HG03342 (cell line): ENCODE measurements around the gene SMOC2.

Source experiments
- ATAC-seq: cut with Tn5 transposase; IDR thresholded peaks from one replicate; pipeline ENCODE4 v1.9.1; 2021; ENCODE audit warnings: mild to moderate bottlenecking, moderate library complexity; ENCODE audit not compliant: unreplicated experiment

The SMOC2 gene, protein sequence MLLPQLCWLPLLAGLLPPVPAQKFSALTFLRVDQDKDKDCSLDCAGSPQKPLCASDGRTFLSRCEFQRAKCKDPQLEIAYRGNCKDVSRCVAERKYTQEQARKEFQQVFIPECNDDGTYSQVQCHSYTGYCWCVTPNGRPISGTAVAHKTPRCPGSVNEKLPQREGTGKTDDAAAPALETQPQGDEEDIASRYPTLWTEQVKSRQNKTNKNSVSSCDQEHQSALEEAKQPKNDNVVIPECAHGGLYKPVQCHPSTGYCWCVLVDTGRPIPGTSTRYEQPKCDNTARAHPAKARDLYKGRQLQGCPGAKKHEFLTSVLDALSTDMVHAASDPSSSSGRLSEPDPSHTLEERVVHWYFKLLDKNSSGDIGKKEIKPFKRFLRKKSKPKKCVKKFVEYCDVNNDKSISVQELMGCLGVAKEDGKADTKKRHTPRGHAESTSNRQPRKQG

GRCh38 chr6:168440520-168441433 is at the start of gene SMOC2:
Gene SMOC2 (plus strand): TSS chr6:168441184. CDS start chr6:168441371, 187 bp downstream.
- no peak for ATAC-seq

- ATAC-seq = no peak
These were observed 47.7 kb upstream of the SMOC2 start for GRCh38 chr6:168393126-168393870.

GRCh38 chr6:168394606-168395005 is 46.4 kb upstream of the SMOC2 start:
- no peak for ATAC-seq

DNA sequence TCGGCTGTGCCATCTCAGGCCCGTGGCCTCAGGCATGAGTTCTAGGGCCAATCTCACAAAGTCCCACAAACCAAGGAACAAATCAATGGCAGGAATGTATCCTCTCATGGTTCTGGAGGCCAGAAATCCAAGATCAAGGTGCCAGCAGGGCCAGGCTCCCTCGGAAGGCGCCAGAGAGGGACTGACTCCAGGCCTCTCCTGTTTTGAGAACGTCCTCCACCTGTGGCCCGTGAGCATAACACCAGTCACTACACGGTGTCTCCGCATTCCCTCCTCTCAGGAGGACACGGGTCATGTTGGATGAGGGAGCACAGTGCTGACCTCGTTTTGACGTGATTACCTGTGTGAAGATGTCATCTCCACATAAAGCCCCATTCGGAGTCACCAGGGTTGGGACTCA is 45.0 kb upstream of the SMOC2 start:
- no peak for ATAC-seq

DNA sequence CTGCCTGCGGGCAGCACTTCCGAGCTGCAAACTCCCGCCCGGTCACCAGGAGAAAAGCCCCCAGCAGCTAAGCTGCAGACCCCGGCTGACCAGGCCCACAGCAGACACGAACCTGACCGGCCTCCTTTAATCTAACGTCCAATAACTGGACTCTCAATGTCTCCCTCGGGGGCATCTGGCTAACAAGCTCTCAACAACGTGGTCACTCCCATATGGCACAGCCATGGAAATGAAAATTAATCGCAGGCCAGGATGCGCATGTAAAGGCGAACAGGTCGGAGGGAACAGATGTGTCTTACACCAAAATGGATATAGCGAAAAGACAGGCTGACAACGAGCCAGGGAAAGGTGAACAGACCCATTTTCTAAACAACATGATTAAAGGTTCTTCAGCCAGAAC is 44.4 kb upstream of the SMOC2 start:
- ATAC-seq = no peak

DNA sequence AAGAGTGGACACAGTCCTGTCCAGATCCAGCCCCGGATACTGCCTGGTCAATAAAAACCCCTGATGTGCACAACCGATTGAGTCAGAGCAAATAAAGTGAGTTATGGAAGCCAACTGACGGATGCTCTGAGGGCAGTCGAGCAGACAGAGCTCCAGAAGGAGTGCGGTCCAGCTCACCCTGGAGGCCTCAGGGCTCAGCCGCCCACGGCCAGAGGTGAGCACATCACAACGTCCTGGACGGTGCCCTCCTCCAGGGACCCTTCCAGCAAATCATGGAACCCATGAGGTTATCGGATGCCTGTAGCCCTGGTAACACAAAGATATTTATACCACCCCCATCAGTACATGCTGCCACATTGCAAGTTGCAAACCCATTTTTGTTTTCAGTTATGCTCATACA is 44.0 kb upstream of the SMOC2 start:
- ATAC-seq = no peak

DNA sequence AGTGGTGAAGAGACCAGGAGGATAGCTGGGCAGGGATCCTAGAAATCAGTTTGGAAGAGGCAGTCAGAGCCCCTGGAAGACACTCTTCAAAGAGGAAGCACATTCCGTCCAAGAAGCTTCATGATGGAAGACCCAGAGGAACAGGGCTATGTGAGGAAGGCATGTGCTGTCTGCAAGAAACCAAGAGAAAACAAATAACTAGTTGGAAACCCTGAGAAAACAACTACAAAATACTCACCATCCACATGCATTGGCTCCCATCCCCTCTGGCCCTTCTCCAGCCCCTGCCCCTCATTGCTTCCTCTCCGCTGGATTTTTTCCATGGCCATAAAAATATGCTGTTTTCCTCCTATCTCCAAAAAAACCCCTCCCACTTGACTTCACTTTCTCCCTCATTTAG is 40.9 kb upstream of the SMOC2 start:
- no peak for ATAC-seq

DNA sequence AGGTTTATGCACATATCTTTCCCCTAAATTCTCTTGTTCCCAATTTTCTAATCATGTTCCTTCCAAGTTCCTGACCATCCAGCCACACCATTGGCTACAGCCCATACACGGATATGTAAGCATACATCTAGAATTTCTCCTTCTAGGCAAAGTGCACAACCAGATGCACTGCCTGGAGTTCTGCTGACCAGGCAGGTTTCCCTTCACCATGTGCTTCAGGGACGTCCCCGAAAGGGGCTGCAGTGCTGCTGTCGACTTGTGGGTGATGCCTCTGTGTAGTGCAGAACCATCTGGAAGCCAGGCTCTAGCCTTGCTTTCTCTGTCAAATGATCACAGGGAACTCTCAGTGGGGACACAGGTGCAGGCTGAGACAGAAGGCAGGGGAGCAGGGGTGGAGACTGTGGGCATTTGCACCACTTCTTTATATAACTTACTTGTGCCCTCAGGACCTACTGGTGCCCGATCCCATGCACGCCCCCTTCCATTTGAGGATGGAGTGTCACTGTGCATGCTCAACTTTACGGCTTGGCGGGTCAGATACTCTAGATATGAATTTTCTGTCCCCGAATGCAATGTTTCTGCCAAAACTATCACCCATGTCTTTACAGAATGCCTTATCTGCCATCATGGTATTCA is 37.5 kb upstream of the SMOC2 start:
- ATAC-seq = no peak

GRCh38 chr6:168404560-168404959 is 36.4 kb upstream of the SMOC2 start:
- no peak for ATAC-seq

GRCh38 chr6:168407842-168408241 is 33.1 kb upstream of the SMOC2 start:
- ATAC-seq = no peak

DNA sequence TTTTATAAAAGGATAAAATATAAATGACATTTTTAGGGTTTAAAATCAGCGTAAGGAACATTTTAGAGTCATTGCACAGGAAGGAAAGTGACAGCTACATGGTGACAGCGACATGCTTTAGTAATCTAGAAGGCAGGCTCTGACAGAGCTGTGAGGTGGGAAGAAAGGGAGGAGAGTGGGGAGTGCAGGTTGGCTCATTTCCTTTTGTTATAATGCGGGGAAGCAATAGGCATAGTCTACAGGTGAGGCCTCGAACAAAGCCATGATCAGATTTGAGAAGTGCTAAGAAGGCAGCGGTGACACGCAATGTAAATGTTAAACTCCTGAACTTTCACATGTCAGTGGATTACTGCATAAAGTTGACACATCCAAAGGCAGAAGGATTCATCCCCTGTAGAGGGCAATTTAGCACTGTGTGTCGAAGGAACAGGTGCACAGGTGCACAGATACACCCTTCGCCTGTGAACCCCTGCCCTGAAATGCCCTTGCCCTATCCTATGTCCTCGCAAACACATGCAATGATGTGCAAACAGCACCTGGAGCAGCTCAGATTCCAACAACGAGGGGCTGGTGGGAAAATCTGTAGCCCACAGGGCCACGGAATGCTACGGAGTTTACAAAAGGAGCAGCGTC is 32.4 kb upstream of the SMOC2 start:
- no peak for ATAC-seq

- ATAC-seq = no peak
These were observed 30.9 kb upstream of the SMOC2 start for GRCh38 chr6:168410035-168410434.

DNA sequence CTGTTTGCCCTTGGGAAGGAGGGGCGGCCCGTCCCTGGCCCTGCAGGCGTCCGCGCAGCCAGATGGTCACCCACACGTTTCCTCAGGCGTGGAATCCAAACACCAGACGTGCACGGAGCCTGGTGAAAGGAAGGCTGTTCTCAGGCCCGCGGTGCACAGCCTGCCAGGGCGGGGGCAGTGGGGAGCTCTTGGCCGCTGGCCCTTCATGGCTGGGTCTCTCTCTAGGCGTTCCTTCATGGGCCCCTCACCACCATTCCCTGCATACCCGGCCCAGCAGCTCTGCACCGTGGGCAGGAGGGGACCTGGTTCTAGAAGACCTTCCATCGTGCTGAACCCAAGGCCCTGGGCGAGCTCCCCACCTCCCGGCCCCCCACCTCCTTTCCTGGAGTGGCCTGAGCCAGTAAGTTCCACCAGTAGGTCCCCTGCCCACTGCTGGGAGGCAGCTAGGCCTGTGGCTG is 30.4 kb upstream of the SMOC2 start:
- ATAC-seq = no peak

DNA sequence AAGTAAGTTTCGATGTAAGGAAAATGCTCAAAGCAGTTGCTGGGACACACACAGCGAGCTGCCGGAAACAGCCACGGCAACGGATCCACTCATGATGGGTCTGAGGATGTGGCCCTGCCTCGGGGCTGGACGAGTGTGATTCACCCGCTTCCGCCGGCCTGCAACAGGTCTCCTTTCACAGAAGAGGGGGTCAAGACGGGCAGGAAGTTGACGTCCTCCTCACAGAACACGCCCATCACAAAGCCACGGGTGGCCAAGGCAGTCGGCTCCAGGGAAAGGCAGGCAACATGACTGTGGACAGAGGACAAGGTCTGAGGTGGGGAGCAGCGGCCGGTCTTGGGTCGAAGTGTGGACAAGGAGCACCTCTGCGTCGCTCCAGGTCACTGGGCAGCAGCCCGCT is 29.9 kb upstream of the SMOC2 start:
- ATAC-seq = no peak

DNA sequence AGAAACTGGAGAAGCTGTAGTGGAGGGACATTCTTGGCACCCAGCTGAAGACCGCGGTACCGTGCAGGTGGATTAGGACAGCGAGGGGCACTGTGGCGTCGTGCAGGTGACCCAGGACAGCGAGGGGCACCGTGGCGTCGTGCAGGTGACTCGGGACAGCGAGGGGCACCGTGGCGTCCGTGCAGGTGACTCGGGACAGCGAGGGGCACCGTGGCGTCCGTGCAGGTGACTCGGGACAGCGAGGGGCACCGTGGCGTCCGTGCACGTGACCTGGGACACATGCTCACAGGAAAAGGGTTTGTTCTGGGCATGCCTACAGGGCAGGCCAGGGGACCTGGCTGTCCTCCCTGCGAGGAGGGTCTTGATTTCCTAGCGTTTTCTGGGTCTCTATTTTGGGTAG is 29.2 kb upstream of the SMOC2 start:
- no peak for ATAC-seq

- no peak for ATAC-seq
These were observed 28.5 kb upstream of the SMOC2 start for GRCh38 chr6:168412456-168412855.

GRCh38 chr6:168413018-168413720 is 27.8 kb upstream of the SMOC2 start:
- ATAC-seq = no peak

GRCh38 chr6:168413856-168414255 is 27.1 kb upstream of the SMOC2 start:
- no peak for ATAC-seq

DNA sequence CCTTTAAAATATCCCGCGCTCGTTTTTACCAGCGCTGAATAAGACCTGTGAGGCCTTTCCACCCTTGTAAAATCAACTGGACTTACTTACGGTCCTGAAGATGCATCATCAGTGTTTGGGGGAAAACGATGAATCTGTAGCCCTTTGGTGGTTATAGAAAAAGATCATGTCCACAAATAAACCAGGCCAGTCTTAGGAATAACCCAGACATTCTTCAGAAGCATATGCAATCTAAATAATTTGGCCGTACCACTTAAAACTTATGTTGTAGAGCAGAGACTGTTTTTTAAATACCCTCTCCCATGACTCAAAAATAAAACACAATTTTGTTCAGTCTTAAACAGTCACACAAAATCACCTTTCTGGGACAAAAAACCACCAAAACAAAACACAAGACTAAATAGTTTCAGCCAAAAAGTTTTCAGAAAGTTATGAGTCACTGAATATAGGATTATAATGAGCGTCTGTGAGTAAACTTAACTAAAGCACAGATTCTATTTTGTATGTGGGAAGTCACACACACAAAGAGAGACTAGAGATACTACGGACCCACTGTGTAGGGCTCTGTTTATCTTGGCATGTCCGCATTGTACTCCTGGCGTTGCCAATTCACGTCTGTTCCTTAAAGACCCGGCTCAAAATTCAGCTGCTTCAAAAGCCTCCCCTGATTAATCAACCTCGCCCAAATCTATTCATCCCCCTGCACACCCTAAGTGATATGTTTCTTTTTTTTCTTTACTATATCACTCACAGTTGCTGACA is 26.5 kb upstream of the SMOC2 start:
- ATAC-seq = no peak
